ENCODE measurements around the gene KCTD18. TPM values are rescaled to one million over a fixed set of nuclear protein-coding genes. Genes with fewer than 3 reads are reported as not detected.

KCTD18 gene
- total and polyA plus RNA-seq, 10 of the 15 experiments (the other 5 are each of a cell fraction or from before 2014, with no cell fraction given) = 1.4 to 16.9 (median 12.5) TPM

GRCh38 chr2:200523604-200524003 is 13.7 kb upstream of the KCTD18 start:
- Histone ChIP-seq H3K4me2 (ENCODE audit: control insufficient read depth, insufficient read depth) (no peak overlapping the region), H3K9me3 (replicated peaks; ENCODE audit: control insufficient read depth, insufficient read depth, low read length) (no peaks in the 10 kb centered on the region), H3K79me2 (ENCODE audit: control insufficient read depth, insufficient read depth, low read length) (peaks cover 26% of the 10 kb centered on the region), H3K9ac (ENCODE audit: control insufficient read depth, insufficient read depth, low read length) (no peak overlapping the region), H2AFZ (ENCODE audit: control insufficient read depth, low read depth, low read length) (no peak overlapping the region), H4K20me1 (ENCODE audit: control insufficient read depth, insufficient read depth) (no peaks in the 10 kb centered on the region), H3K4me3 (no peak overlapping the region), H3K4me1 (ENCODE audit: control insufficient read depth, insufficient read depth, low read length) (peaks cover 3% of the 10 kb centered on the region; the same call in 1 of the 2 replicates), H3K36me3 (ENCODE audit: control insufficient read depth in 2 of 2, insufficient read depth in 2 of 2, low read length in 1 of 2) (no peaks in the 10 kb centered on the region), H3K27me3 (replicated peaks in 1 of 2; ENCODE audit: control insufficient read depth in 2 of 2, insufficient read depth in 2 of 2, low read length in 1 of 2) (no peaks in the 10 kb centered on the region; a peak in 1 of 4 replicates), H3K27ac (ENCODE audit: control insufficient read depth, insufficient read depth) (no peak overlapping the region)
- no TSS peak for BruUV-seq (replicated peaks)
- DNase-seq (ENCODE audit: low read depth, low spot score) (no peak), FAIRE-seq (no peak), ATAC-seq (no peak)
- in situ Hi-C loops (cut with MboI) (no loop called here), intact Hi-C loops (cut with micrococcal nuclease; ENCODE audit: unreplicated experiment) (no loop called here)
- ChIA-PET SMC1A (ENCODE audit: uncharacterized antibody, unreplicated experiment) (no interaction called here), POLR2A (interaction anchor here (0.5 to 1.9 kb wide), 2 partner anchors 14 to 193 kb away, joined by 3 to 5 read pairs; partner anchors contain the start of gene KCTD18), CTCF (interaction anchor here (4.5 kb wide), 1 partner anchor 13 kb away, joined by 21 read pairs; the partner anchor contains the start of gene KCTD18), RAD21 (ENCODE audit: unreplicated experiment) (no interaction called here)
- 50% methylated on average over 2 of the region's 2 CpGs for WGBS (ENCODE audit: insufficient coverage, insufficient replicate concordance, low lambda C conversion rate, missing lambda C conversion rate)
- TF ChIP-seq RAD21 (IDR thresholded peaks at IDR 0.05; ENCODE audit: insufficient read depth, low read depth, low read length) (no peak), SUZ12 (IDR thresholded peaks at IDR 0.05; ENCODE audit: unreplicated experiment) (no peak), GATAD2B (conservative IDR thresholded peaks at IDR 0.05; ENCODE audit: low read depth) (no peak), CBX3 (IDR thresholded peaks at IDR 0.05; ENCODE audit: borderline replicate concordance, low read depth) (no peak), ZNF687 (IDR thresholded peaks at IDR 0.05) (no peak), ZNF24 (IDR thresholded peaks at IDR 0.05) (no peak), FOS (IDR thresholded peaks at IDR 0.05; ENCODE audit: borderline replicate concordance, extremely low read depth, insufficient read length) (no peak), BACH1 (IDR thresholded peaks at IDR 0.05; ENCODE audit: borderline replicate concordance) (no peak)
